ENCODE results near the gene WWOX. TPM values are rescaled to one million over a fixed set of nuclear protein-coding genes. Genes with fewer than 3 reads are reported as not detected.

The WWOX gene
- polyA plus RNA-seq, 2 of the 4 experiments (the other 2 are of a cell fraction): 16.0 to 17.2 TPM

- Histone ChIP-seq H3K27ac (no peak overlapping the region), H3K4me1 (peaks cover 7% of the 10 kb centered on the region; the same call in 1 of the 3 replicates), H3K9me3 (no peaks in the 10 kb centered on the region), H3K4me3 (no peak overlapping the region), H3K4me2 (no peak overlapping the region)
- ATAC-seq (no peak), DNase-seq (ENCODE audit: low read depth in 1 of 2, low spot score in 1 of 2) (no peak), FAIRE-seq (no peak)
- 85% methylated on average over 4 of the region's 4 CpGs for WGBS (ENCODE audit: missing lambda C conversion rate)
- POLR2A ChIA-PET: no interaction called here
- CTCF ChIA-PET: no interaction called here
- TF ChIP-seq KDM1A (IDR thresholded peaks at IDR 0.05; ENCODE audit: low read depth) (no peak), JUN (IDR thresholded peaks at IDR 0.05) (no peak), ESRRA (IDR thresholded peaks at IDR 0.05; ENCODE audit: borderline replicate concordance, low read length) (no peak), RARB (CRISPR knock-in tag; IDR thresholded peaks at IDR 0.05) (no peak), PHF8 (IDR thresholded peaks at IDR 0.05; ENCODE audit: borderline replicate concordance, low read depth) (no peak), ZFP36 (IDR thresholded peaks at IDR 0.05; ENCODE audit: borderline replicate concordance, partially characterized antibody) (no peak), SMC3 (IDR thresholded peaks at IDR 0.05) (no peak), CTCF (IDR thresholded peaks at IDR 0.05) (no peak), NFE2L2 (conservative IDR thresholded peaks at IDR 0.05; ENCODE audit: low read length) (no peak), HDAC2 (IDR thresholded peaks at IDR 0.05) (no peak), CHD2 (IDR thresholded peaks at IDR 0.05; ENCODE audit: low read length, partially characterized antibody) (no peak), NPAS2 (CRISPR knock-in tag; IDR thresholded peaks at IDR 0.05; ENCODE audit: borderline replicate concordance) (no peak), ZSCAN20 (CRISPR knock-in tag; IDR thresholded peaks at IDR 0.05) (no peak), POLR2AphosphoS2 (conservative IDR thresholded peaks at IDR 0.05; ENCODE audit: low read length) (no peak), MAFK (IDR thresholded peaks at IDR 0.05; ENCODE audit: partially characterized antibody) (no peak)
Observed at GRCh38 chr16:78294538-78295225, 195.2 kb downstream of the WWOX start.

- TF ChIP-seq HEYL (CRISPR knock-in tag; IDR thresholded peaks at IDR 0.05) (no peak), FOSB (CRISPR knock-in tag; IDR thresholded peaks at IDR 0.05) (no peak), ZC3H11A (IDR thresholded peaks at IDR 0.05) (no peak), RAD21 (conservative IDR thresholded peaks at IDR 0.05 in 1 of 2, IDR thresholded peaks at IDR 0.05 in 1 of 2) (no peak), USF2 (IDR thresholded peaks at IDR 0.05) (no peak), PHF8 (IDR thresholded peaks at IDR 0.05; ENCODE audit: borderline replicate concordance, low read depth) (no peak), MYC (IDR thresholded peaks at IDR 0.05; ENCODE audit: borderline replicate concordance, low read length) (no peak), HOXA7 (CRISPR knock-in tag; IDR thresholded peaks at IDR 0.05) (no peak), BHLHE40 (IDR thresholded peaks at IDR 0.05; ENCODE audit: low read depth, low read length) (no peak), EHMT2 (IDR thresholded peaks at IDR 0.05; ENCODE audit: low read depth) (no peak), ATOH8 (CRISPR knock-in tag; IDR thresholded peaks at IDR 0.05; ENCODE audit: low read depth) (no peak), FOSL2 (IDR thresholded peaks at IDR 0.05) (no peak), FOSL2 (CRISPR knock-in tag; IDR thresholded peaks at IDR 0.05) (no peak), FOXS1 (CRISPR knock-in tag; IDR thresholded peaks at IDR 0.05) (no peak), JUN (IDR thresholded peaks at IDR 0.05) (no peak), POLR2AphosphoS2 (conservative IDR thresholded peaks at IDR 0.05; ENCODE audit: low read length) (no peak), MAFK (IDR thresholded peaks at IDR 0.05; ENCODE audit: partially characterized antibody) (no peak)
- DNase-seq (ENCODE audit: low read depth in 1 of 2, low spot score in 1 of 2) (no peak), ATAC-seq (no peak), FAIRE-seq (no peak)
- CTCF ChIA-PET: no interaction called here
- peaks cover 7% of the 10 kb centered on the region; the same call in 1 of the 3 replicates for H3K4me1 ChIP-seq
- no peaks in the 10 kb centered on the region for H3K9me3 ChIP-seq
- H3K27ac ChIP-seq: no peak overlapping the region
- 49% methylated on average over 6 of the region's 6 CpGs for WGBS (ENCODE audit: missing lambda C conversion rate)
- no peak overlapping the region for H3K4me3 ChIP-seq
- POLR2A ChIA-PET: no interaction called here
- no peak overlapping the region for H3K4me2 ChIP-seq
Observed at GRCh38 chr16:78297066-78297666, 197.7 kb downstream of the WWOX start.
